SK-N-SH (cell line): ENCODE data around the gene TNNT3.

Experiments used
- CTCF ChIP-seq: fragments of 200-600 bp; sonication (generic); IDR thresholded peaks from 2 replicates; pipeline ENCODE4 v1.6.1; 2017; ENCODE audit warnings: antibody characterized with exemption, mild to moderate bottlenecking, moderate library complexity
- ELF1 ChIP-seq: IDR thresholded peaks from 2 replicates; pipeline ENCODE4 v1.4.0; 2012
- EZH2phosphoT487 ChIP-seq: fragments of 200-600 bp; sonication (generic); IDR thresholded peaks from 2 replicates; pipeline ENCODE4 v1.6.1; 2017; ENCODE audit warnings: low read depth, mixed run types, mild to moderate bottlenecking, antibody characterized with exemption, moderate library complexity, borderline replicate concordance
- GABPA ChIP-seq: IDR thresholded peaks from 2 replicates; pipeline ENCODE4 v1.4.0; 2012; ENCODE audit warnings: low read depth, mild to moderate bottlenecking
- POLR2AphosphoS5 ChIP-seq: IDR thresholded peaks from 2 replicates; pipeline ENCODE4 v1.6.1; 2012; ENCODE audit warnings: low read depth, low read length
- TF ChIP-seq, protein P1 (sequence below): IDR thresholded peaks from 2 replicates; pipeline ENCODE4; 2012

- TF ChIP-seq CTCF (no peak), ELF1 (no peak), POLR2AphosphoS5 (no peak), EZH2phosphoT487 (no peak), GABPA (no peak)
- TF ChIP-seq, protein P1, sequence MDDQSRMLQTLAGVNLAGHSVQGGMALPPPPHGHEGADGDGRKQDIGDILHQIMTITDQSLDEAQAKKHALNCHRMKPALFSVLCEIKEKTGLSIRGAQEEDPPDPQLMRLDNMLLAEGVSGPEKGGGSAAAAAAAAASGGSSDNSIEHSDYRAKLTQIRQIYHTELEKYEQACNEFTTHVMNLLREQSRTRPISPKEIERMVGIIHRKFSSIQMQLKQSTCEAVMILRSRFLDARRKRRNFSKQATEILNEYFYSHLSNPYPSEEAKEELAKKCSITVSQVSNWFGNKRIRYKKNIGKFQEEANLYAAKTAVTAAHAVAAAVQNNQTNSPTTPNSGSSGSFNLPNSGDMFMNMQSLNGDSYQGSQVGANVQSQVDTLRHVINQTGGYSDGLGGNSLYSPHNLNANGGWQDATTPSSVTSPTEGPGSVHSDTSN, result no peak
Measured at GRCh38 chr11:1896468-1896867, 23.0 kb upstream of the TNNT3 start.
